ENCODE results near the gene HOXA1.

GRCh38 chr7:27104341-27105058 lies 8.7 kb upstream of the HOXA1 start:
- TF ChIP-seq POLR2A (IDR thresholded peaks at IDR 0.05) (no peak), CTCF (IDR thresholded peaks at IDR 0.05) (no peak), POLR2AphosphoS5 (IDR thresholded peaks at IDR 0.05) (no peak), EP300 (IDR thresholded peaks at IDR 0.05) (no peak)

Measured in stomach (tissue), 4 donors.